ENCODE data around the gene AXIN1. TPM values are rescaled to one million over a fixed set of nuclear protein-coding genes. Genes with fewer than 3 reads are reported as not detected.
A peak's percentile ranks its signal among the peaks of the same experiment; 100 is the strongest.
"Not testable (repeated sequence)": the region's sequence is repeated elsewhere in the genome, so short reads cannot be mapped to it uniquely, and the experiment has no call there.

The AXIN1 gene
- total RNA-seq, 1 experiment from 2014 or later = 52.4 TPM

DNA sequence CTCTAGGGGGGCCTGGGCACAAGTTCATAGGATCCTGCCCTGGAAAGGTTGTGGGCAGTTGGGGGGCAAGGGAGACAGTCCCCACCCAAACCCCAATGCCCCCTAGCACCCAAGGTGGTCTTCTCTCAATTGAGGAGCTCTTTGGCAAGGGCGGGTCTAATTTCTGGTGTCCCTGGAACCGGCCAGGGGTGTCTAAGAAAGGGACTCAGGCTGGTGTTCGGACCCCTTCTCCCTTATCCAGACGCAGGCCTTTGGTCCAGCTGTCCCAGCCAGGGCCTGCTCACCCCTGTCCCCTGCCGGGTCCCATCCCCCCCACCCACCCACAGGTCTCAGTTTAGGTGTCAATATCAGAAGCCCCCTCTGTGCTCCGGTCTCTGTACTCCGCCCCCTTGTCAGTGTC, 73.0 kb downstream of the AXIN1 start:
- no peak for DNase-seq
- H3K27me3 ChIP-seq (ENCODE audit: control insufficient read depth, insufficient read depth, low read length) = peaks cover 49% of the 10 kb centered on the region
- no peak overlapping the region; the same call in 1 of the 2 replicates for H3K4me3 ChIP-seq (ENCODE audit: insufficient read depth, low read depth, low read length)
- H3K36me3 ChIP-seq (replicated peaks; ENCODE audit: control insufficient read depth, insufficient read depth, low read length) = no peaks in the 10 kb centered on the region

DNA sequence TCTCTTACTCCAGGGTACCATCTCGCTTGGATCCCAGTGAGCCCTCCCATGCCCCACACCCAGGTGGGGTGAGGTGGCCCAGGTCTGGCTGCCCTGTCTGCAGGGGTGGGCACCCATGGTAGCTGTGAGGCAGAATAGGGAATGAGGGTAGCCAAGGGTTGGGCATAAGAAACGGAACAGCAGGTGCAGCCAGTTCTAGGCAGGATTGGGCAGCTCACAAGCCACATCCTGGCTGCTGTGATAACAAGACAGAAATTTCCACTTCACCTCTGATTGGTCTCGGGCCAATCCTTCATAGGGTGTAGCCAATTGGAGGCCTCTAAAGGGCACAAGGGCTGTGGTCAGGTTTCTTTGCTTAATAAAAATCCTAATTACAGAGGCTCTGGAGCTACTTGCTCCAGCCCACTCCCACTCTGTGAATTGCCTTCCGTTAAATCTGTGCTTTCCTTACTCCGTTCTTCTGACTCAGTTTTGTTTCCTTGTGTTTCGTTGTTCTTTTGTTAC, 73.6 kb downstream of the AXIN1 start:
- Histone ChIP-seq H3K4me3 (ENCODE audit: insufficient read depth, low read depth, low read length) (no peak overlapping the region), H3K36me3 (replicated peaks; ENCODE audit: control insufficient read depth, insufficient read depth, low read length) (no peaks in the 10 kb centered on the region), H3K27me3 (ENCODE audit: control insufficient read depth, insufficient read depth, low read length) (peaks cover 52% of the 10 kb centered on the region)
- no peak for DNase-seq

DNA sequence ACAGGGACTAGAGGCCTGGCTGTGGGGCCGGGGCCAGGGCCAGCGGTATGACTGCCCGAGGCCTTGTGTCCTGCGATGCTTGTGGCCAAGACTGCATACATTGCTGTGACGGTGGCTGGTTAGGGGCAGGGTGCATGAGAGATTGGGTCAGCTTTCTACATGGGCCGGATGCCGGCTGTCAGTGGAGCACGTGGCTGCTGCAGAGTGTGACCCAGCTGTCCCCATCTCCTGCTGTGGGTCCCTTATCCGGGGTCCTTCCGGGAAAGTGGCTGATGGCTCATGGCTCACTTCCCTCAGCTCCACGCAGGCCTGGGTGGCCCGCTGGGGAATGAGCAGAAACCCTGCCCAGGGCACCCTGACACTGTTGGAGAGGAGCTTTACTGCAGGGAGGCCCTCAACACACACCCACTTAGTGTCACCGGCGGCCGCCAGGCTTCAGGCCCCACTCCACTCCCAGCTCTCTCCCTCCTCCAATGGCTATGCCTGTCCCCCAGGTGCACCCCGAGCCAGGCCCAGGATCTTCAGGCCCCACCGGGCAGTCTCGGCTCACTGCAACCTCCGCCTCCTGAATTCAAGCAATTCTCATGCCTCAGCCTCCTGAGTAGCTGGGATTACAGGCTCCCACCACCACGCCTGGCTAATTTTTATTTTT, 76.0 kb downstream of the AXIN1 start:
- H3K36me3 ChIP-seq (replicated peaks; ENCODE audit: control insufficient read depth, insufficient read depth, low read length) = no peaks in the 10 kb centered on the region
- peaks cover 49% of the 10 kb centered on the region for H3K27me3 ChIP-seq (ENCODE audit: control insufficient read depth, insufficient read depth, low read length)
- no peak for DNase-seq
- H3K4me3 ChIP-seq (ENCODE audit: insufficient read depth, low read depth, low read length) = no peak overlapping the region

DNA sequence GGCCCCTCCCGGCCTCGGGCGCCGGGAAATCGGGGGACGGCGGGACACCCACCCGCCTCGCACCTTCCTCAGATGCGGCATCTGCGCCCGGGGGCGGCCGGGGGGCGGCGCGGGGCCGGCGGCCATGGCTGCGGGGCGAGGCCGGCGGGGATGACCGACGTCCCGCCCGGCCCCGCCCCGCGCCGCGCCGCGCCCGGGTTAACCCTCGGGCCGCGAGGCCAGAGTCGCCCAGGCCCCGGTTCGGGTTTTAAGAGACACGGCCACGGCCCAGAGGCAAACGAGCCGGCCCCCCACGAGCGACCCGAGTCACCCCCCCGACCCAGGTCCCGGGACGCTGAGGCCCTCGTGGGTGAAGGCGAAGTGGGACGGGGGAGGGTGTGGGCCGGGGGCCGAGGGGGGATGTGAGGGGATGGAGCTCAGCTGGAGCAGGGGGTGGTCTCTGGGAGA, 76.7 kb downstream of the AXIN1 start, which contains the start of gene RGS11:
TSS of gene RGS11 (minus strand) at position 159 of the 447 bp plus-strand sequence. CDS start at position 126, 33 bp downstream.
- H3K4me3 ChIP-seq (ENCODE audit: insufficient read depth, low read depth, low read length) = peak within 1 kb of the TSS; percentile 47

DNA sequence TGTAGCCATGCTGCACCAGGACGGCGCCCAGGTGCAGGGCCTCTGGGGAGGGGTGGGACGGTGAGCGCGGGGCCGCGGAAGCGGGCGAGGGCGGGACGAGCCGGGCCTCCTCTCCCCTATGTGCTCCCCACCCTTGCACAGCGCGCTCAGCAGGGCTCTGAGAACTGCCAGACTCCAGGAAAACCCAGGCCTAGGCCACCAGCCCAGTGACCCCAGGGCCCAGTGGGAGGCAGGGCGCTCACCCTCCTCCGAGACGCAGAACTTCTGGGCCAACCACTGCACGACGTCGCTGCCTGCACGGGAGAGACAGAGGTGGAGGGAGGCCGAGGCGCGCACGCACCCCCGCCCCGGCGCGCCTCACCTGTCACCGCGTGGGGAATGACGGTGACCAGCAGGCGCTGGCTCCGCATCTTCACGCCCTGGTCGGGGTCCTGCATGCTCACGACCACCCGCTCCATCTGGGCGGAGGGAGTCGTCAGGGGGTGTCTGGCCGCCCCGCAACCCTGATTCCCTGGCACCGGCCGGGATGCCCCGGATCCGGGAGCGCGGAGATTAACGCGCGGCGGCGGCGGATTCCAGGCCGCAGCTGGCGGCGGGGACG, 77.4 kb downstream of the AXIN1 start:
- peaks cover 38% of the 10 kb centered on the region for H3K27me3 ChIP-seq (ENCODE audit: control insufficient read depth, insufficient read depth, low read length)
- peak overlapping the region; percentile 47 for H3K4me3 ChIP-seq (ENCODE audit: insufficient read depth, low read depth, low read length)
- peak; percentile 92 for DNase-seq

More for the DNA sequence above, 76.7 kb downstream of the AXIN1 start, which contains the start of gene RGS11:
- peaks cover 41% of the 10 kb centered on the region for H3K27me3 ChIP-seq (ENCODE audit: control insufficient read depth, insufficient read depth, low read length)
- DNase-seq = peak; percentile 86
- no peaks in the 10 kb centered on the region for H3K36me3 ChIP-seq (replicated peaks; ENCODE audit: control insufficient read depth, insufficient read depth, low read length)

DNA sequence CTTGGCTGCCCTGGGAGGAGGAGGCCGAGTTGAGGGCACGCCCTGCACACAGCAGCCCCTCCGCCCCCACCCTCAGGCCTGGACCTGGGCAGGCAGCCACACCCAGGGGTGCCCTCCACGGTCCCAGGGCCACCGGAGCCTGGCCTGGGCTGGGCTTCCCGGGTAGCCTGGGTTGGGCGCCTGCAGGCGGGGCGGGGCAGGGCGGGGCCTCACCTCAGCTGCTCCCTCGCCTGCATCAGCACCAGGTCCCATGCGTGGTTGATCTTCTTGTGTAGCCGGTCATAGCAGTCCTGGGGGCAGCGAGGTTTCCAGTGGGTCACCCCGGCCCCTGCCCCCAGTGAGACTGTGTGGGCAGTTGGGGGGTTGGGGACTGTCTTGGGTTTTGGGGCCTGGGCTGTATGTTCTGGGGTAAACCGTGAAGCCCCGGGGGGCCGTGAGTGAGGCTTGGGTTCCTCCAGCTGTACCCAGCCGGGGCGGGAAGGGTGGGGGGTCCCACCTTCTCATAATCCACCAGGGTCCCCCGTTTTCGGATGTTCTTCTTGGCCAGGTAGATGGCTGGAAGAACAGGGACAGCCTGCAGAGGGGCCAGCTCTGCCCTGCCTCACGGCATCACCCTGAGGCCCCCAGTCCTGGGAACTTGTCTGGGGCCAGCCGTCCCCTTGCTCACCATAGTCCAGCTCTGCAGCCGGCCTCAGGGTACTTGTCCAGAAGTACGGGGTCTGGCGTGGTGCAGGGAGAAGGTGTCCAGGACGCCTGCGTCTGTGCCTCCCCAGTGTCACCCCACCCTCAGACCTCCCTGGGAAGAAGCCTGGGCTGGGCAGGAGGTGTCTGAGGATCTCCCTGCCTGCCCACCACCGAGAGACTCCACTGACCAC, 78.7 kb downstream of the AXIN1 start:
- no peak for DNase-seq
- no peaks in the 10 kb centered on the region for H3K36me3 ChIP-seq (replicated peaks; ENCODE audit: control insufficient read depth, insufficient read depth, low read length)
- peaks cover 25% of the 10 kb centered on the region for H3K27me3 ChIP-seq (ENCODE audit: control insufficient read depth, insufficient read depth, low read length)
- no peak overlapping the region for H3K4me3 ChIP-seq (ENCODE audit: insufficient read depth, low read depth, low read length)

More for the DNA sequence above, 77.4 kb downstream of the AXIN1 start:
- no peaks in the 10 kb centered on the region for H3K36me3 ChIP-seq (replicated peaks; ENCODE audit: control insufficient read depth, insufficient read depth, low read length)

DNA sequence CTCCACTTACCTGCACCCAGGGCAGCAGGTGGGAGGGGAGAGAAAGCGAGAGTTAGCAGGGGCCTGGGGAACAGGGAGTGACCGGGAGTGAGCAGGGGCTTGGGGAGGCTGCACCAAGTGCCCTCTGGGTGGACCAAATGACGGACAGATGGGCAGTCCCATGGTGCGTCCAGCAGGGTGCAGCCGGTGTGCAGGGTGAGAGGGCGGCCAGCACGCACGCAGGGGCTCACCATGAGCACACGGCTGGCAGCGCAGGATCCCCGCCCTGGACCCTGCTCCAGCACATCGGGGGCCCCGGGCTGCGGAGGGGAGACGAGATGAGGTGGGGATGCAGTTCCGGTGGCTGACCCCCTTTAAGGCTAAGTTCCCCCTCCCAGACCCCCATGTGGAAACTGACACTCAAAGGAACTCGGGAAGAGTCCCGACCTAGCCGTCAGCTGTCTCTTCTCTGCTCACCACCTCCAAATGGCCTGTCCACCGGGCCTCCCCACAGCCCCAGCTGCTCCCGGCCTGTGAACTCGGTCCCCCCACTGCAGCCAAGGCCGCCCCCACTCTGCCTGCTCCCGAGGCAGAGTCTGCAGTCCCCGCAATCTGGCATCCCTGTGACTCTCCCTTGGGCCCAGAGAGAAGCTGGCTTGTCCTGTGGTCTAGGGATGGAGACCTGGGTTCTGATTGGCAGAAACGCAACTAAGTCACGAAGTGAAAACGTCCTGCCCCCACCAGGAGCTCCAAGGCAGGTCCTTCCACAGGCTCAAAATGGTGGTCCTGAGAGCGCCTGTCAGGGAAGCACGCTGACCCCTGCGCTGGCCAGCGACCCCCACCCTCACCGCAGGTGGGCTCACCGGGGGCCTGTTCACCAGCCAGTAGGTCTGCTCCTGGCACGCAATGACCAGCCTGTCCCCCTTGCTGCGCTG, 79.6 kb downstream of the AXIN1 start:
- no peak for DNase-seq
- Histone ChIP-seq H3K27me3 (ENCODE audit: control insufficient read depth, insufficient read depth, low read length) (peaks cover 21% of the 10 kb centered on the region), H3K36me3 (replicated peaks; ENCODE audit: control insufficient read depth, insufficient read depth, low read length) (no peaks in the 10 kb centered on the region), H3K4me3 (ENCODE audit: insufficient read depth, low read depth, low read length) (no peak overlapping the region)

DNA sequence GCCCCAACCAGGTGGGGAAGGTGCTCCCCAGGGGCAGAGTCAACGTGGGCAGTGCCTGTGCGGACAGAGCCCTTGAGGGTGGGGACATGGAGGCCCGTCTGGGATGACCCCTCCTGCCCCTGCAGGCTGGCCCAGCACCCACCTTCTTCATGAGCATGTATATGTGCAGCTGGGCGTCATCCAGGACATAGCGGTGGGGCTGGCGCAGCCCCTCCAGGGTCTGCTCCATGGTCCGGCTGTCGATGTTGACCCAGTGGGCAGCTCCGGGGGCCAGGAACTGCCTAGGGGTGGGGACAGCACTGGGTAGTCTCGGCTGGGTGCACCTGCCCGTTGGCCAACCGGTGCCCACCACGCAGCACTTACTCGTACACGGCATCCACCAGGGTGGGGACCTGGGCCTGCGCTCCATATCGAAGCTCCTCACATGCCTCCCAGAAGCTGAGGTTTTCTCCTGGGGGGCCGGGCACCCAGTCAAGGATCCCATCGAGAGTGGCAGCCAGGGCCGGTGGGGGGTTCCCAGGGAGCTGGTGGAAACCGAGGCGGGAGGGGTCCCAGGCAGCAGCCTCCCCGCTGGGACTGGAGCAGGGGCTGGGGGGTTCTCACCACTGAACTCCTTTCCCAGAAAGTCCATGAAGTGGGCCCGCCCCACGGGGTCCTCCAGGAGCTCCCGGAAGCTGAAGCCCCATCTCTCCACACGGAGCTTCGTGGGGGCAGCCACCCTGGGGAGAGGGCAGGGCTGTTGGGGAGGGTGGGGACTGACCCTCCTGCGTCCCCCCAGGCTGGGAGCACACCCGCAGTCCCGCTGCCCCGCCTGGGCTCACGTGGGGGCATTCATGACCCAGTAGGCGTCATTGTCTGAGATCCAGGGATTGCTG, 81.9 kb downstream of the AXIN1 start:
- no peaks in the 10 kb centered on the region for H3K36me3 ChIP-seq (replicated peaks; ENCODE audit: control insufficient read depth, insufficient read depth, low read length)
- H3K4me3 ChIP-seq (ENCODE audit: insufficient read depth, low read depth, low read length) = no peak overlapping the region
- DNase-seq = no peak
- peaks cover 12% of the 10 kb centered on the region for H3K27me3 ChIP-seq (ENCODE audit: control insufficient read depth, insufficient read depth, low read length)

DNA sequence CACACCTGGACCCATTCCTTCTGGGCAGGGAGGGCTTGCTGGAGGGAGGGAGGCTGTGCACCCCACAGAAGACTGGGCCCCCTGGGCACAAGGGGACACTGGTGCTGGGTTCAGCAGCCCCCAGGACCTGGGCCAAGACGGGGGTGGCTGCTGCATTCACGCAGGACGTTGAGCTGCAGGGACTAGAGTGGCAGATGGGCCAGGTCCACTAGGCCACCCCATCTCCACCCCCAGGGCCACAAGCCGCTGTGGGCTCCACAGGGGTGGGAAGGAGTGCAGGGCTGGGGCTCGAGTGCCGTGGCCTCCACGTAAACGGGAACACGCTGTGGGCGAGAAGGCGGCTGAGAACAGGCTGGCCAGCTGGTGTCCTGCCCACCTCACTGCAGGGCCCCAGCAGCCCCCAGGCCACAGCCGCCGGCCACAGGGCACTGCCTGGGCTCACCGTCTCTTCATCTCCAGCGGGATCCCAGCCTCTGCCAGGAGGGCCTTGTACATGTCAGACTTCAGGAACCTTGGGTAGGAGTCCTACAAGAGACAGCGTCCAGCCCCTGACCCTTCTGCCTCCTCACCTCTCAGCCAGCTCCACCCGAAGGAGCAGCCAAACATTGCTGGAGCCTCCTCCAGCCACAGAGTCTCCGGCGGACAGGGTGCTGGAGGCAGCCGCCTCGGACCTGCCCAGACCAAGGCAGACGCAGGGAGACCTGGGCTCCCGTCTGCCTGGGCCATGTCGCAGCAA, 83.3 kb downstream of the AXIN1 start:
- Histone ChIP-seq H3K4me3 (ENCODE audit: insufficient read depth, low read depth, low read length) (no peak overlapping the region), H3K27me3 (ENCODE audit: control insufficient read depth, insufficient read depth, low read length) (0 out of 2 replicates have a peak, but pooled peaks cover under 1% of the 10 kb centered on the region), H3K36me3 (replicated peaks; ENCODE audit: control insufficient read depth, insufficient read depth, low read length) (no peaks in the 10 kb centered on the region)
- no peak for DNase-seq

DNA sequence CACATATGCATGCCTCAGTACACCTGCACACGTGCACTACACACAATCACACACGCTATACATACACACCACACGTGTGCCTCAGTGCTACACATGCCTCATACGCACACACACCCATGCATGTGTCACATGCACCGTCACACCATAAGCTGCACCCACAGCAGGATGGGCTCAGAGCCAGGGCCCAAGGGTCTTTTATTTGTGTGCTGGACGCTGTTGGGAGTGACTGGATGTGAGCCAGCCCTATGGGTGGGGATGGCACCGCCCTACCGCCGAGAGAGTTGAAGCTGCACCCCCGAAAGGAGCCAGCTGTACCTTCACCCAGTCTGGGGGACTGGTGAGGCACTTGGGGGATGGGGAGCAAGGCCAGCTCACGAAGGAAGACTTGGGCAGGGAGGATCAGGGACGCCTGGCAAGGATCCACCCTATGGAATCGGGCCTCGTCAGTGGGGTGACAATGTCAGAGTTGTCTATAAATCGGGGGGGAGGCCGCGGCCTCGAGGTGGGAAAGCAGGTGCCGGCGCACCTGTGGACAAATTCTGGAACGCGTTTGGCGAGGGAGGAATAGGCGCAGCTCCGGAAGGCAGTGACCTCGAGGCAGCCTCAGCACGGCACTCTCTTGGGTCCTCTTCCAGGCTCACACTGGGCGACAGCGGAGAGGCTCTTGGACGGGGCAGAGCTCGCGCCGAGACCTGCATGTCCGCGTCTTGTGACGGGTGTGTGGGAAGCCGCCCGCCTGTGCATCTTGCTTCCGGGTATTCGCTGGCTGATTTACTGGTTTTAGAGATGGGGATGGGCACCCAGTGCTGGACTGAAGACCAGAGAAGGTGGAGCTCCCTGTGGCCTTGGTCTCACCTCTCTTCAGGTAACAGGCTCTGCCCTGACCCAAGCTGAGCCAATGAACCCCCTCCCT, 84.1 kb downstream of the AXIN1 start:
- DNase-seq = no peak

DNA sequence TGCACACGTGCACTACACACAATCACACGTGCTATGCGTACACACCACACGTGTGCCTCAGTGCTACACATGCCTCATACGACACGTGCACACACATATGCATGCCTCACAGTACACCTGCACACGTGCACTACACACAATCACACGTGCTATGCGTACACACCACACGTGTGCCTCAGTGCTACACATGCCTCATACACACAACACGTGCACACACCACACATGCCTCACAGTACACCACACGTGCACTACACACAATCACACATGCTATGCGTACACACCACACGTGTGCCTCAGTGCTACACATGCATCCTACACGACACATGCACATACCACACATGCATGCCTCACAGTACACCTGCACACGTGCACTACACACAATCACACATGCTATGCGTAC, 85.0 kb downstream of the AXIN1 start:
- H3K36me3 ChIP-seq (replicated peaks; ENCODE audit: control insufficient read depth, insufficient read depth, low read length); H3K4me3 ChIP-seq (ENCODE audit: insufficient read depth, low read depth, low read length); H3K27me3 ChIP-seq (ENCODE audit: control insufficient read depth, insufficient read depth, low read length); DNase-seq: not testable (repeated sequence)

More for the DNA sequence above, 84.1 kb downstream of the AXIN1 start:
- Histone ChIP-seq H3K27me3 (ENCODE audit: control insufficient read depth, insufficient read depth, low read length) (no peaks in the 10 kb centered on the region), H3K36me3 (replicated peaks; ENCODE audit: control insufficient read depth, insufficient read depth, low read length) (no peaks in the 10 kb centered on the region; the same call in 1 of the 2 replicates), H3K4me3 (ENCODE audit: insufficient read depth, low read depth, low read length) (no peak overlapping the region)

Data from H7 (cell line).